ENCODE results near the gene DFFA.

GRCh38 chr1:10509809-10510509 is 37.6 kb upstream of the DFFA start:
- no peak for TF ChIP-seq EP300 (IDR thresholded peaks at IDR 0.05)
- TF ChIP-seq POLR2AphosphoS5 (IDR thresholded peaks at IDR 0.05) = no peak
- TF ChIP-seq CTCF (IDR thresholded peaks at IDR 0.05) = no peak
